Neural progenitor cell (in vitro differentiated cells): ENCODE results near the gene SMAD7. TPM values are rescaled to one million over a fixed set of nuclear protein-coding genes. Genes with fewer than 3 reads are reported as not detected.

ENCODE experiments used
- DNase-seq: peaks from one replicate; pipeline ENCODE4 v3.0.0-alpha.2; 2016; ENCODE audit warnings: low spot score
- H2AFZ ChIP-seq: fragments of 200-600 bp; sonication (generic); replicated peaks from 2 replicates; pipeline ENCODE4 v1.6.1; 2016; ENCODE audit warnings: antibody characterized with exemption
- H3F3A ChIP-seq: fragments of 200-600 bp; sonication (generic); 2 replicates; pipeline ENCODE4 v1.6.1; 2016; ENCODE audit warnings: antibody characterized with exemption, low read depth
- H3K27ac ChIP-seq: fragments of 200-600 bp; sonication (generic); 2 replicates; pipeline ENCODE4 v1.5.1; 2016; ENCODE audit warnings: mild to moderate bottlenecking
- H3K27me3 ChIP-seq: fragments of 200-600 bp; sonication (generic); 2 replicates; pipeline ENCODE4 v1.6.1; 2016; ENCODE audit warnings: mild to moderate bottlenecking, moderate library complexity
- H3K36me3 ChIP-seq: fragments of 200-600 bp; sonication (generic); 2 replicates; pipeline ENCODE4 v1.5.1; 2016
- H3K4me1 ChIP-seq: fragments of 200-600 bp; sonication (generic); 2 replicates; pipeline ENCODE4 v1.6.1; 2016; ENCODE audit warnings: mixed run types
- H3K4me2 ChIP-seq: fragments of 200-600 bp; sonication (generic); 2 replicates; pipeline ENCODE4 v1.6.1; 2016
- H3K4me3 ChIP-seq: fragments of 200-600 bp; sonication (generic); 2 replicates; pipeline ENCODE4 v1.5.1; 2016
- H3K79me2 ChIP-seq: fragments of 200-600 bp; sonication (generic); 2 replicates; pipeline ENCODE4 v1.6.1; 2016; ENCODE audit warnings: low read depth
- H3K9ac ChIP-seq: fragments of 200-600 bp; sonication (generic); 2 replicates; pipeline ENCODE4 v1.6.1; 2016
- H3K9me3 ChIP-seq: fragments of 200-600 bp; sonication (generic); 2 replicates; pipeline ENCODE4 v1.5.1; 2016; ENCODE audit warnings: low read depth
- H4K20me1 ChIP-seq: fragments of 200-600 bp; sonication (generic); 2 replicates; pipeline ENCODE4 v1.6.1; 2016; ENCODE audit warnings: low read depth
- H3K27ac Mint-ChIP-seq: 3 replicates; pipeline ENCODE4 v1.8.0; 2021; ENCODE audit warnings: mixed read lengths
- H3K27me3 Mint-ChIP-seq: 2 replicates; pipeline ENCODE4 v1.8.0; 2022; ENCODE audit warnings: low read depth, mild to moderate bottlenecking, inconsistent platforms, moderate library complexity, mixed read lengths; ENCODE audit not compliant: insufficient read depth
- H3K36me3 Mint-ChIP-seq: 3 replicates; pipeline ENCODE4 v1.8.0; 2021; ENCODE audit warnings: mixed read lengths
- H3K4me1 Mint-ChIP-seq: 3 replicates; pipeline ENCODE4 v1.8.0; 2021; ENCODE audit warnings: mixed read lengths
- H3K4me3 Mint-ChIP-seq: 3 replicates; pipeline ENCODE4 v1.8.0; 2021; ENCODE audit warnings: mild to moderate bottlenecking, moderate library complexity, mixed read lengths
- H3K9me3 Mint-ChIP-seq: 3 replicates; pipeline ENCODE4 v1.8.0; 2020; ENCODE audit warnings: mixed read lengths
- EZH2 ChIP-seq: fragments of 200-600 bp; sonication (generic); IDR thresholded peaks from 2 replicates; pipeline ENCODE4 v1.6.1; 2017; ENCODE audit warnings: antibody characterized with exemption, mild to moderate bottlenecking, moderate library complexity
- EZH2phosphoT487 ChIP-seq: fragments of 200-600 bp; sonication (generic); IDR thresholded peaks from 2 replicates; pipeline ENCODE4 v1.6.1; 2017; ENCODE audit warnings: antibody characterized with exemption
- total RNA-seq: library from RNA; depleted of rRNA; stranded (reverse); fragments of >200 nt; gene quantifications from 2 replicates; pipeline ENCODE4 v1.2.3, GENCODE V29; 2015; ENCODE audit warnings: low replicate concordance
- TF ChIP-seq, protein P1 (sequence below): fragments of 200-600 bp; sonication (generic); IDR thresholded peaks from 2 replicates; pipeline ENCODE4 v1.5.1; 2017; ENCODE audit warnings: antibody characterized with exemption, mild to moderate bottlenecking

The SMAD7 gene
- total RNA-seq, 1 donor from 2014 or later: 1.1 TPM

DNA sequence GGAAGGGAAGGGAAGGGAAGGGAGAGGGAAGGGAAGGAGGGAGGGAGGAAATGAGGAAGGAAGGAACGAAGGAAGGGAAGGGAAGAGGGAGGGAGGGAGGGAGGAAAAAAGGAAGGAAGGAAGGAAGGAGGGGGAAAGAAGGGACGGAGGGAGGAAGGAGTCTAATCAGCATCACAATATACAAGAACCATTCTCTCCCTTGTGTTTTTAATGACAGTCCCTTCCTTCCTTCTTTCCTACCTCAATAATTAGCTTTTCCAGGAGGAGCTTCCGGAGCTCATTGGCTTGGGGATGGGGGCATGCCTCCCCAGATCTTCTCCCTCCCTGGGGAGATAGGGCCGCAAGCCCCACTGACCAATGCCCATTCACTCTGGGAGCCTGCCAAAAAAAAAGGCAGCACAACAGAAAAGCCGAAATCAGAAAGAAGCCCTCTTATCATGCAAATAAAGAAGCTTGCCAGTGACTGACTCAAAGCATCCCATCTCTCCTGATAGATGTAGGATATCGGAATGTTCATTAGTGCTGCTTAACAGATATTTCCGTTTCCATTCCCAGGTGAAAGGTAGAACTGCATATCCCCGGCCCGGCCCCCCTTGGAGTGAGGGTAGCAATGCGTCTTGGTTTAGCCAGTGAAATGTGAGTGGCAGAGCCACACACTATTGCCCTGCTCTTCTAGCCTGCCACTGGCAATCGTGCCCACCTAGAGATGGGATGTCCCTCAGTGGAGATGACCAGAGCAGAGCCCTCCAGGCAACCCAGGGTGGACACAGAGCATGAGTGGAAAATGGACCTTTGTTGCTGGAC lies 17.8 kb upstream of the SMAD7 start:
- Mint-ChIP-seq H3K4me3 (no peak overlapping the region), H3K27me3 (peaks cover 17% of the 10 kb centered on the region), H3K4me1 (peaks cover 22% of the 10 kb centered on the region), H3K9me3 (peaks cover 4% of the 10 kb centered on the region), H3K27ac (no peak overlapping the region), H3K36me3 (no peaks in the 10 kb centered on the region)
- no peak for DNase-seq
- Histone ChIP-seq H2AFZ (no peak overlapping the region), H3K9ac (no peak overlapping the region), H3K4me1 (peaks cover 6% of the 10 kb centered on the region), H4K20me1 (no peaks in the 10 kb centered on the region), H3K9me3 (no peaks in the 10 kb centered on the region), H3K4me2 (peak overlapping the region; percentile 53), H3K4me3 (no peak overlapping the region), H3K79me2 (no peaks in the 10 kb centered on the region), H3K36me3 (no peaks in the 10 kb centered on the region), H3F3A (peaks cover 7% of the 10 kb centered on the region), H3K27me3 (peaks cover 46% of the 10 kb centered on the region), H3K27ac (no peak overlapping the region)
- TF ChIP-seq EZH2 (no peak), EZH2phosphoT487 (no peak)
- TF ChIP-seq, protein P1, sequence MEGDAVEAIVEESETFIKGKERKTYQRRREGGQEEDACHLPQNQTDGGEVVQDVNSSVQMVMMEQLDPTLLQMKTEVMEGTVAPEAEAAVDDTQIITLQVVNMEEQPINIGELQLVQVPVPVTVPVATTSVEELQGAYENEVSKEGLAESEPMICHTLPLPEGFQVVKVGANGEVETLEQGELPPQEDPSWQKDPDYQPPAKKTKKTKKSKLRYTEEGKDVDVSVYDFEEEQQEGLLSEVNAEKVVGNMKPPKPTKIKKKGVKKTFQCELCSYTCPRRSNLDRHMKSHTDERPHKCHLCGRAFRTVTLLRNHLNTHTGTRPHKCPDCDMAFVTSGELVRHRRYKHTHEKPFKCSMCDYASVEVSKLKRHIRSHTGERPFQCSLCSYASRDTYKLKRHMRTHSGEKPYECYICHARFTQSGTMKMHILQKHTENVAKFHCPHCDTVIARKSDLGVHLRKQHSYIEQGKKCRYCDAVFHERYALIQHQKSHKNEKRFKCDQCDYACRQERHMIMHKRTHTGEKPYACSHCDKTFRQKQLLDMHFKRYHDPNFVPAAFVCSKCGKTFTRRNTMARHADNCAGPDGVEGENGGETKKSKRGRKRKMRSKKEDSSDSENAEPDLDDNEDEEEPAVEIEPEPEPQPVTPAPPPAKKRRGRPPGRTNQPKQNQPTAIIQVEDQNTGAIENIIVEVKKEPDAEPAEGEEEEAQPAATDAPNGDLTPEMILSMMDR: no peak

DNA sequence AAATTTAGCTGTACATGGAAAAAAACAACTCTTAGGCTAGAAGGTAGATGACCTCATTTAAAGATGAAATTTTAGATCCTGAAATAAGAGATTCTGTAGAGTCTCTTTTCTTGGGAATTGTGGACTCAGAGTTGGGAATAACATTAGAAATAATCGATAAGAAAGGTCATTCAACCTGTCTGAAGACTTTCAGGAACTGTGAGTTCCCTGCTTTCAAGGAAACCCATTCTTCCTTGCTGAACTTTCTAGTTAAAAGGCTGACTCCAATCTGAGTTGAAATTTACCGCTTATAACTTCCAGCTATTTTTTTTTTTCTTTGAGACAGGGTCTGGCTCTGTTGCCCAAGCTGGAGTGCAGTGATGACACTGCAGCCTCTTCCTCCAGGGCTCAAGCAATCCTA lies 16.8 kb upstream of the SMAD7 start:
- Histone ChIP-seq H3K4me3 (no peak overlapping the region), H3K79me2 (no peaks in the 10 kb centered on the region), H4K20me1 (no peaks in the 10 kb centered on the region), H3K9ac (no peak overlapping the region), H3K27me3 (peaks cover 35% of the 10 kb centered on the region), H3K27ac (no peak overlapping the region), H3F3A (peaks cover 4% of the 10 kb centered on the region), H3K36me3 (no peaks in the 10 kb centered on the region), H2AFZ (no peak overlapping the region), H3K9me3 (no peaks in the 10 kb centered on the region), H3K4me1 (peaks cover 6% of the 10 kb centered on the region), H3K4me2 (no peak overlapping the region)
- peaks cover 18% of the 10 kb centered on the region for H3K27me3 Mint-ChIP-seq
- peaks cover 28% of the 10 kb centered on the region for H3K4me1 Mint-ChIP-seq
- H3K9me3 Mint-ChIP-seq: peaks cover 2% of the 10 kb centered on the region
- no peak overlapping the region for H3K4me3 Mint-ChIP-seq
- no peaks in the 10 kb centered on the region for H3K36me3 Mint-ChIP-seq
- TF ChIP-seq EZH2phosphoT487 (no peak), EZH2 (no peak)
- TF ChIP-seq, protein P1: no peak
- DNase-seq: no peak
- no peak overlapping the region for H3K27ac Mint-ChIP-seq

DNA sequence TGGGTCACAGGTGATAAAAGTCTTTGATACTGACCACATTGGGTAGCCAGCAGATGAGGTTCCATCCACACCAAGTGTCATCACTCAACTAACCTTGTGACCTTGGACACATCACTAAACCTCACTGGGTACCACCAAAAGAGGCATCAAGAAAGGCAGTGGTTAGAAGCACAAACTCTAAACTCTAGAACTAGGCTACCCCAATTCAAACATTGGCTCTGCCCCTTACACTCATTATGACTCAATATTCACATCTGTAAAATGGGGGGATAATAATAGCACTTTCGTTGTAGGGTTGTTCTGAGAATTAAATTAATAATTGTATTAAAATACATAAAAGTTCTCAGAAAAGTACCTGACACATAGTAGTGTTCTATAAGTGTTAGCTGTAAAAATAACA lies 15.8 kb upstream of the SMAD7 start:
- H3K4me3 Mint-ChIP-seq: no peak overlapping the region
- Histone ChIP-seq H2AFZ (no peak overlapping the region), H4K20me1 (no peaks in the 10 kb centered on the region), H3F3A (peaks cover 4% of the 10 kb centered on the region), H3K9ac (no peak overlapping the region), H3K36me3 (no peaks in the 10 kb centered on the region), H3K79me2 (no peaks in the 10 kb centered on the region), H3K27ac (no peak overlapping the region), H3K9me3 (no peaks in the 10 kb centered on the region), H3K4me3 (no peak overlapping the region), H3K4me2 (no peak overlapping the region), H3K27me3 (peaks cover 37% of the 10 kb centered on the region), H3K4me1 (peaks cover 6% of the 10 kb centered on the region)
- H3K9me3 Mint-ChIP-seq: peaks cover 2% of the 10 kb centered on the region
- H3K27ac Mint-ChIP-seq: no peak overlapping the region
- TF ChIP-seq, protein P1: no peak
- no peaks in the 10 kb centered on the region for H3K36me3 Mint-ChIP-seq
- DNase-seq: no peak
- peaks cover 35% of the 10 kb centered on the region for H3K4me1 Mint-ChIP-seq
- peaks cover 18% of the 10 kb centered on the region for H3K27me3 Mint-ChIP-seq
